SHP77 treated with DMSO at 0.1 percent for 48 hours (cell line): ENCODE data around the gene G2E3.
"Not testable (repeated sequence)": the region's sequence is repeated elsewhere in the genome, so short reads cannot be mapped to it uniquely, and the experiment has no call there.

Experiments used
- DNase-seq: peaks from one replicate; lab custom pipeline; 2025; lab: John Stamatoyannopoulos, UW

Gene G2E3

GRCh38 chr14:30607156-30607780 lies 48.3 kb downstream of the G2E3 start:
- DNase-seq = no peak

- peak; percentile 88 for DNase-seq
Observed at GRCh38 chr14:30608533-30609006, 49.6 kb downstream of the G2E3 start.

- peak; percentile 88 for DNase-seq
Observed at GRCh38 chr14:30610787-30611343, 51.9 kb downstream of the G2E3 start.

- no peak for DNase-seq
Observed at GRCh38 chr14:30614155-30614554, 55.2 kb downstream of the G2E3 start.

GRCh38 chr14:30620178-30620577 lies 61.2 kb downstream of the G2E3 start:
- no peak for DNase-seq

GRCh38 chr14:30621354-30621939 lies 62.5 kb downstream of the G2E3 start:
- no peak for DNase-seq

GRCh38 chr14:30621940-30622830 lies 63.2 kb downstream of the G2E3 start, which contains the start of gene SCFD1:
SCFD1 (plus strand) TSS chr14:30622319; CDS start chr14:30622339, 20 bp downstream.
- peak; percentile 96 for DNase-seq

- no peak for DNase-seq
Observed at GRCh38 chr14:30623412-30624131, 64.6 kb downstream of the G2E3 start.

GRCh38 chr14:30624132-30624423 lies 65.1 kb downstream of the G2E3 start:
- DNase-seq = no peak

GRCh38 chr14:30625533-30625932 lies 66.6 kb downstream of the G2E3 start:
- no peak for DNase-seq

GRCh38 chr14:30629432-30629831 lies 70.5 kb downstream of the G2E3 start:
- not testable (repeated sequence) for DNase-seq

GRCh38 chr14:30630248-30630647 lies 71.3 kb downstream of the G2E3 start:
- DNase-seq = no peak

- DNase-seq = no peak
Observed at GRCh38 chr14:30632730-30633129, 73.8 kb downstream of the G2E3 start.

- no peak for DNase-seq
Observed at GRCh38 chr14:30638926-30639325, 80.0 kb downstream of the G2E3 start.

GRCh38 chr14:30641207-30641606 lies 82.2 kb downstream of the G2E3 start:
- no peak for DNase-seq

- not testable (repeated sequence) for DNase-seq
Observed at GRCh38 chr14:30644462-30644861, 85.5 kb downstream of the G2E3 start.

- no peak for DNase-seq
Observed at GRCh38 chr14:30645600-30645999, 86.6 kb downstream of the G2E3 start.

GRCh38 chr14:30648471-30648870 lies 89.5 kb downstream of the G2E3 start:
- no peak for DNase-seq

GRCh38 chr14:30651937-30652336 lies 93.0 kb downstream of the G2E3 start:
- DNase-seq = no peak

- DNase-seq = no peak
Observed at GRCh38 chr14:30655124-30655523, 96.2 kb downstream of the G2E3 start.

GRCh38 chr14:30655658-30656057 lies 96.7 kb downstream of the G2E3 start:
- DNase-seq = no peak

GRCh38 chr14:30656190-30656632 lies 97.3 kb downstream of the G2E3 start:
- no peak for DNase-seq
